ENCODE measurements around the gene CAMK1D. TPM values are rescaled to one million over a fixed set of nuclear protein-coding genes. Genes with fewer than 3 reads are reported as not detected.
"Not testable (repeated sequence)": the region's sequence is repeated elsewhere in the genome, so short reads cannot be mapped to it uniquely, and the experiment has no call there.

The CAMK1D gene
- 2.1 and 3.9 TPM in 2 replicates for total RNA-seq (2014; rRNA removed; shearing (Covaris generic))
- polyA plus RNA-seq (2015; cell fraction: cytosol; rRNA removed) = 2.4 and 3.4 TPM in 2 replicates
- polyA plus RNA-seq (2015; cell fraction: nucleus; rRNA removed) = 3.2 and 5.2 TPM in 2 replicates

- DNase-seq (ENCODE audit: low read depth) = peak; percentile 76
These were observed at the start of gene CAMK1D for GRCh38 chr10:12348870-12349628. CAMK1D (plus strand) TSS chr10:12349547.

GRCh38 chr10:12301036-12301435 is 48.3 kb upstream of the CAMK1D start:
- DNase-seq (ENCODE audit: low read depth) = not testable (repeated sequence)

GRCh38 chr10:12308057-12308456 is 41.3 kb upstream of the CAMK1D start:
- DNase-seq (ENCODE audit: low read depth) = peak; percentile 15

GRCh38 chr10:12308736-12309375 is 40.5 kb upstream of the CAMK1D start:
- DNase-seq (ENCODE audit: low read depth) = no peak

DNA sequence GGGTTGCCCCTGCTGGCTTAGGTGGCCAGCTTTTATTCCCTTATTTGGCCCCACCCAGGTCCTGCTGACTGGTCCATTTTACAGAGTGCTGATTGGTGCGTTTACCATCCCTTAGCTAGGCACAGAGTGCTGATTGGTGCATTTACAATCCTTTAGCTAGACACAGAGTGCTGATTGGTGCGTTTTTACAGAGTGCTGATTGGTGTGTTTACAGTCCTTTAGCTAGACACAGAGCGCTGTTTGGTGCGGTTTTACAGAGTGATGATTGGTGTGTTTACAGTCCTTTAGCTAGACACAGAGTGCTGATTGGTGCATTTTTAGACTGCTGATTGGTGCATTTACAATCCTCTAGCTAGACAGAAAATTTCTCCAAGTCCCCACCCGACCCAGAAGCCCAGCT is 39.6 kb upstream of the CAMK1D start:
- not testable (repeated sequence) for DNase-seq (ENCODE audit: low read depth)

GRCh38 chr10:12314836-12315235 is 34.5 kb upstream of the CAMK1D start:
- DNase-seq (ENCODE audit: low read depth) = no peak

DNA sequence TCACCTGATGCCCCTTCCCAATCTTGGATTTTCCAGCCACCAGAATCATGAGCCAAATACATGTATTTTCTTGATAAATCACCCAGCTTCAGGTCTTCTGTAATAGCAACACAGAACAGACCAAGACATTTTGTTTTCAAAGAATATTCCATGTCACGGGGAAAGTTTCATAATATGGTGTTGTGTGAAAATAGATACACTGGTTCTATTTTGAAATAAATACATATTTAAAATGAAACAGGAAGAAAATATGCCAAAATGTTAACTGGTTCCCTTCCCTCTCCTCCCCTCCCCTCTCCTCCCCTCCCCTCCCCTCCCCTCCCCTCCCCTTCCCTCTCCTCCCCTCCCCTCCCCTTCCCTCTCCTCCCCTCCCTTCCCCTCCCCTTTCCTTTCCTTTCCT is 30.3 kb upstream of the CAMK1D start:
- DNase-seq (ENCODE audit: low read depth) = no peak

DNA sequence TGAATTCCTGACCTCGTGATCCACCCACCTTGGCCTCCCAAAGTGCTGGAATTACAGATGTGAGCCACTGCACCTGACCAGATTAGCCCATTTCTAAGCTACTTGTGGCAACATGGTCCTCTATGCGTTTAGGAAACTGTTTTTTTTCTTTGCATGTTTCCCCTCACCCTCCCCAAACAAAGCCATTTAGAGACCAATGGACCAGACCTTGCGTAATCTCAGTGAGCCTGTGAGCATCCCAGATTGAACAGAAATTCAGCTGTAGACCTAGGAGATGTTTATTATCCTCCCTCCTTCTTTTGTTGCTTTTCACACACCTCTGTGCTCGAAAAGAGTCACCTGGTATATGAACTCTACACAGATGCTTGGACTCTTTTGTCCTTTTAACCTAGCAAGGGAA is 28.5 kb upstream of the CAMK1D start:
- DNase-seq (ENCODE audit: low read depth) = no peak

DNA sequence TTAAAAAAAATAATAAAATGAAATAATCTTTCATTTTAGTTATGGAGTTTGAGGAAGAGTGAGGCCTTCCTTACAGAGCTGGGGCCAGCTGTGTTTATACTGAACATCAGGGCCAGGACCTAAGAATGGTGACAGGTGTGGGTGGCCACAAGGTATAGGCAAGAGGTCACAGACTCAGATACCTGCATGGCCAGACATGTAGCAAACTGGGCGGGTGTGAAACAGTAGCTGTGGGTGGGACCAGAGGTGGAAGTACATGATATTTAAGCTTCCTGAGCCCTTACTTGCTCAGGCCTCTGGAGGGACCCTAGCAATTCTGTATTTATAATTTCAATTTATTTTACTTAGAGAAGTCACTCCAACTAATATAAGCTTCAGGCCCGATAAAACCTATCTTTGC is 27.7 kb upstream of the CAMK1D start:
- DNase-seq (ENCODE audit: low read depth) = no peak

- DNase-seq (ENCODE audit: low read depth) = no peak
These were observed 26.7 kb upstream of the CAMK1D start for GRCh38 chr10:12322583-12323131.

DNA sequence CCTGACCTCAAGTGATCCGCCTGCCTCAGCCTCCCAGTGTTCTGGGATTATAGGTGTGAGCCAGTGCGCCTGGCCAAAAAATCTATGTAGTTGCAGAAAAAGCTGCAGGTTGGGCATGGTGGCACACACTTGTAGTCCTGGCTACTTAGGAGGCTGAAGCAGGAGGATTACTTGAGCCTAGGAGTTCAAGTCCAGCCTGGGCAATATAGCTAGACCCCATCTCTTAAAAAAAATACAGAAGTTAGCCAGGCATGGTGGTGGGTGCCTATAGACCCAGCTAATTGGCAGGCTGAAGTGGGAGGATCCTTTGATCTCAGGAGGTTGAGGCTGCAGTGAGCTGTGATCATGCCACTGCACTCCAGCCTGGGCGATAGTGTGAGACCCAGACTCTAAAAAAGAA is 24.8 kb upstream of the CAMK1D start:
- no peak for DNase-seq (ENCODE audit: low read depth)

GRCh38 chr10:12327074-12327473 is 22.3 kb upstream of the CAMK1D start:
- no peak for DNase-seq (ENCODE audit: low read depth)

DNA sequence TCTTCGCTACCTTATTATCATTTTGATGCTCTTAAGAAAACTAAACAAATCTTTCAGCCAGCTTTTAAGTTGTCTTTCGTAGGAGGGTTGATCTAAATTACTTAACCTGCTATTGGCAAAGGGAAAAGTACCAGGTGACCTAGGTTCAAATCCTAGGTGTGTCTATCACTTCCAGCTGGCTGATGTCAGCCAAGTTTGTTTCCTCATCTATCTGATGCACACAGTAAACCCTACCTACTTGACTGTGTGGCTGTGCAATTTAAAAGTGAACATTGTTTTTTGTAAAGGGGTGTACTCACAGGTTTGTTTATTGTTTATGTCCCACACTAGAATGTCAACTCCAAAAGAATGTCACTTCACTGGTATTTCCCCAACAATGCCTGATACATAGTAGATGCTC is 21.9 kb upstream of the CAMK1D start:
- no peak for DNase-seq (ENCODE audit: low read depth)

DNA sequence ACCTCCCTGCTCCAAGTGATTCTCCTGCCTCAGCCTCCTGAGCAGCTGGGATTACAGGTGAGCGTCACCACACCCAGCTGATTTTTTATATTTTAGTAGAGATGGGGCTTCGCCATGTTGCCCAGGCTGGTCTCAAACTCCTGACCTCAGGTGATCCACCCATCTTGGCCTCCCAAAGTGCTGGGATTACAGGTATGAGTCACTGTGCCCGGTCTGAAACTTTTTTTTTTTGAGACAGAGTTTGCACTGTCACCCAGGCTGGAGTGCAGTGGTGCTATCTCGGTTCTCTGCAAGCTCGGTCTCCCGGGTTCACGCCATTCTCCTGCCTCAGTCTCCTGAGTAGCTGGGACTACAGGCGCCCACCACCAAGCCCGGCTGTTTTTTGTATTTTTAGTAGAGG is 21.0 kb upstream of the CAMK1D start:
- not testable (repeated sequence) for DNase-seq (ENCODE audit: low read depth)

DNA sequence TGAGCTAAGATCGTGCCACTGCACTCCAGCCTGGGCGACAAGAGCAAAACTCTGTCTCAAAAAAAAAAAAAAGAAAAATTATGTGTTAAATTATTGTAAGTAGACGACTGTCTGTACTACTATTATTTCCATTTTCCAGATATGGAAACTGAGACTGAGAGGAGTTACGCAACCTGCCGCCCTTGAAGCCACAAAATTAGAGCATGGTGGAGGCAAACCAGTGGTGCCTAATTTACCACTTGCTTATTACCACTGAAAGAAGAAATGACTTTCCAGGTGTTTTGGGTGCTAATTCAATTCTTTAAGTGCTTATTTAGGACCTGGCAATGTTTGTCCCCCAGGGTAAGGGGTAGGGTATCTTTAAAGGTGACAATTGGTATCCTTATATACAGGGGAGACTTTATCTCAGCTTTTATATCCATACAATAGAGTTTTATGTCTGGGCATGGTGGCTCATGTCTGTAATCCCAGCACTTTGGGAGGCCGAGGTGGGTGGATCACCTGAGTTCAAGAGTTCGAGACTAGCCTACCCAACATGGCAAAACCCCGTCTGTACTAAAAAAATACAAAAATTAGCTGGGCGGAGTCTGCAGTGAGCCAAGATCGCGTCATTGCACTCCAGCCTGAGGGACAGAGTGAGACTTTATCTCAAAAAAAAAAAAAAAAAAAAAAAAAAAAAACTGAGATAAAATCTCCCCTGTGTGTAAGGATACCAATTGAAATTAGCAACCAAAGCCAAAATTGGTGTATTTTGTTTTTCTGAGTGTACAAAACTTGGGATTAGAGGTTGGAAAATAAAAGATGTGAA is 16.6 kb upstream of the CAMK1D start:
- no peak for DNase-seq (ENCODE audit: low read depth)

- peak; percentile 99 for DNase-seq (ENCODE audit: low read depth)
These were observed 15.8 kb upstream of the CAMK1D start for GRCh38 chr10:12333380-12334185.

DNA sequence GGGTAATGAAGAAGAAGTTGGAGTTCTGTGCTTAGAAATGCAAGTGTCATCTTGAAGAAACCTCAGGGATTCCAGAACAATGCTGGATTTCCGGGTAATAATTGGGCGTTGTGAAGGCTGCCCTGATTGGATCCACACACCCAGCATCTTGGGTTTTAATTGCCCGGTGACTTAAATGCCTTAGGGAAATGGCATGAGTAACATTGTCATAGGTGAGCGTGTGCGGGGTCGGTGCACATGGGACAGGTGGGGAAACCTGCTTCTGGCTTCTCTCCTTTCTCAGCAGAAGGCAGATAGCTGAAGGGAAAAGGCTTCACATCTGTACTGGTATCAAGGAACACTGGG is 15.2 kb upstream of the CAMK1D start:
- DNase-seq (ENCODE audit: low read depth) = no peak

DNA sequence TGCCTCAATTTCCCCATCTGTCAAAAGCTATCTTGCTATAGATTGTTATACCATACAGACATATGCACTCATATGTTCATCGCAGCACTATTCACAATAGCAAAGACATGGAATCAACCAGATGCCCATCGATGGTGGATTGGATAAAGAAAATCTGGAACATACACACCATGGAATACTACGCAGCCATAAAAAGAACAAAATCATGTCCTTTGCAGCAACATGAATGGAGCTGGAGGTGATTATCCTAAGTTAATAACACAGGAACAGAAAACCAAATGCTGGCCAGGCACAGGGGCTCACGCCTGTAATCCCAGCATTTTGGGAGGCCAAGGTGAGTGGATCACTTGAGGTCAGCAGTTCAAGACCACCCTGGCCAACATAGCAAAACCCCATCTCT is 14.2 kb upstream of the CAMK1D start:
- not testable (repeated sequence) for DNase-seq (ENCODE audit: low read depth)

DNA sequence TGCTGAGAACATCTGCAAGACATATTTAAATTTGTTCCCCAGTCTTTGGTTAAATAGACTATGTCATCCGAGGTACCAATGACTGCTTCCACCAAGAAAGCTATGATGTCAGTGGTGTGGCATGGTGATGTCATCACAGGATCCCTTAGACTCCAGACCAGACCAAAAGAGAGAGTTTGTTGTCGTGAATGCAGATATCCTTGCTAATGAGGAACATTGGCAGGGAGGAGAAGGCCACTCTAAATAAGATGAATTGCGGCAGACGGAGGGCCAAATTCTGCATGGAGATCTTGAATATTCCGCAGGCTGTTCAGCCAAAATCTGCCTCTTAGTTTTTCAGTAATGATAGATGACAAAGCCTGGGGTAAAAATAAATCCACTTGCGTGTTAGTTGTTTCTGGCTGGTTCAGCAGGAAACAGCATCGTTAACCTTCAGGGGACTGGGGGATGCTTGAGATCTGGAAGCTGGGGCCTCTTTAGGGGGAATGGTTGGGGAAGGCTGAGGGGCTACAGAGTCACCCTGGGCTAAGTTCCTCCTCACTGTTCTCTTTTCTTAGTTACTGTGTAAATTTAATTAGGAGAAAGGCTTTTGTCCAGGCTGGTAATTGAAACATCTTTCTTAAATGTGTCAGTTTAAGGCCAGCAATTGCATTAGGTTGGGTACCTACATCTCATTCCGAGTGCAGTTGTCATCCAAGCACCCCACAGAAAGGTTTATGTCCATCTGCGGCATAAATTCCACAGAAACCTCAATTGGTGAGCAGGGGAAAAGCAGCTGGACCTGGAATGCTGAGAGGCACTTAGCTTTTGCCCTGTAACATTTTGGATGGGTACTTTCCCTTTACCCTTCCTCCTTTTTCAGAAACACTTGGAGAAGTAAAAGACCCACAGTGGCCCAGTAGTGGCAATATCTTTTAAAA is 11.6 kb upstream of the CAMK1D start:
- DNase-seq (ENCODE audit: low read depth) = no peak

DNA sequence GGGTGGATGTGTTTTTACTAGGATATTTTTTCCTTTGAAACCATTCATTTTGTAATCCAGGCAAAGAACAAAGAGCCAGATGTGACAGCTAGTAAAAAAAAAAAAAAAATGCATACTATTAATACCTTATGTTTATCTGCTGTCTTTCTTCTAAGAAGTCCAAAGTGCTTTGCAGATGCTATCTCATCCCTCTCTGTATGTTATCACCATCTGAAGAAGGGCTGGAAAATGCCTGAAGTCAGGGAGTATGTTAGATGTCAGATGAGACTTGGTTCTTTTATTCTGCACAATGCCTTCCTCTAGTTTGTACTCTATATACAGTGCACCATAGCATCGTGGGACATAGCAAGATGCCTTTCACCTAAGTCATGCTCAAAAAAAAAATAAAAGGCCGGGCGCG is 10.4 kb upstream of the CAMK1D start:
- no peak for DNase-seq (ENCODE audit: low read depth)

All from HT1080 (cell line).